ENCODE results near the gene FIP1L1.

DNA sequence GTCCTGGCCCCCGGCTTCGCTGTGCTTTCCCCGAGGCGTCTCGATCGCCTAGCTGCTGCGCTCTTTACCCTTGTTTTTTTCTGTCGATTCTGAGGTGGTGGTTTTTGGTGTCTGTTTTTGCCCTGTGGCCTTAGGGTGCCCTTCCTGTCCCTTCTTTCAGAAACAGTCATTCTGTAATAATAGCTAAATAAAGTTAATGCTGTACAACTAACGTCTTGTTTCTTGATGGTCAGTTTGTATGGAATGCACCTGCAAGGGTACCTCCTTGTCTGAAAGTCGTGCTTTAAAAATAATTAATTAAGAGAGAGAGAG is 686 bp downstream of the FIP1L1 start:
- TF ChIP-seq GATA2 (CRISPR knock-in tag; IDR thresholded peaks at IDR 0.05) (no peak), ZNF263 (CRISPR knock-in tag; IDR thresholded peaks at IDR 0.05; ENCODE audit: borderline replicate concordance) (no peak), ZNF134 (CRISPR knock-in tag; conservative IDR thresholded peaks at IDR 0.05) (no peak)
- TF ChIP-seq, protein P1, sequence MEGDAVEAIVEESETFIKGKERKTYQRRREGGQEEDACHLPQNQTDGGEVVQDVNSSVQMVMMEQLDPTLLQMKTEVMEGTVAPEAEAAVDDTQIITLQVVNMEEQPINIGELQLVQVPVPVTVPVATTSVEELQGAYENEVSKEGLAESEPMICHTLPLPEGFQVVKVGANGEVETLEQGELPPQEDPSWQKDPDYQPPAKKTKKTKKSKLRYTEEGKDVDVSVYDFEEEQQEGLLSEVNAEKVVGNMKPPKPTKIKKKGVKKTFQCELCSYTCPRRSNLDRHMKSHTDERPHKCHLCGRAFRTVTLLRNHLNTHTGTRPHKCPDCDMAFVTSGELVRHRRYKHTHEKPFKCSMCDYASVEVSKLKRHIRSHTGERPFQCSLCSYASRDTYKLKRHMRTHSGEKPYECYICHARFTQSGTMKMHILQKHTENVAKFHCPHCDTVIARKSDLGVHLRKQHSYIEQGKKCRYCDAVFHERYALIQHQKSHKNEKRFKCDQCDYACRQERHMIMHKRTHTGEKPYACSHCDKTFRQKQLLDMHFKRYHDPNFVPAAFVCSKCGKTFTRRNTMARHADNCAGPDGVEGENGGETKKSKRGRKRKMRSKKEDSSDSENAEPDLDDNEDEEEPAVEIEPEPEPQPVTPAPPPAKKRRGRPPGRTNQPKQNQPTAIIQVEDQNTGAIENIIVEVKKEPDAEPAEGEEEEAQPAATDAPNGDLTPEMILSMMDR (IDR thresholded peaks at IDR 0.05 in 2 of 3, conservative IDR thresholded peaks at IDR 0.05 in 1 of 3; ENCODE audit: insufficient read depth in 2 of 3, low read depth in 1 of 3, low read length in 3 of 3) = no peak

All from K562 (cell line).